Measurements from ENCODE around the gene CNGA1.
"Not testable (repeated sequence)": the region's sequence is repeated elsewhere in the genome, so short reads cannot be mapped to it uniquely, and the experiment has no call there.

Gene CNGA1

DNA sequence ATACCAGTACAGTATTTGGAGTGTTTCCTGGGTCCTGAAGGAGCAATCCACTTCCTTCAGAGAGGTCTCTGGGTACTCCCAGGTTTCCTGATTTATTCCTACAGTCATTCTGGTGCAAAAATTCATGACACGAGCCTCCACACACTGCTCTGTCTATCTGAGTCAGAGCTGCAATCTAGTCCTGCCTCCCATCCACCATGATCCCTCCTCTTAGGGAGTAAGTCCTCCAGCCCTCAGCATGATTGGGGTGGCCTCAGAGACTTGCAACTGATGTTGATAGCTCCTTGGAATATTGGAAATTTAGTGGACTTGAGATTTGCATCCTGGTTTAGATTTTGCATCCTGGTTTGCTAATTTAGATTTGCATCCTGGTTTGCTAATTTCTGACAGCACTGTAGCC, 20.5 kb downstream of the CNGA1 start:
- Histone ChIP-seq H3K4me1 (ENCODE audit: control insufficient read depth in 2 of 2, insufficient read depth in 2 of 2, low read length in 2 of 2) (no peaks in the 10 kb centered on the region), H3K36me3 (ENCODE audit: control insufficient read depth in 2 of 2, insufficient read depth in 2 of 2, low read length in 2 of 2) (no peaks in the 10 kb centered on the region), H3K9me3 (ENCODE audit: control insufficient read depth in 2 of 2, low read length in 2 of 2) (peaks cover 0 to 6% of the 10 kb centered on the region in 2 donors), H3K9ac (ENCODE audit: low read depth in 1 of 2, low read length in 2 of 2) (no peak overlapping the region), H3K27ac (ENCODE audit: low read depth in 2 of 2, low read length in 2 of 2) (no peak overlapping the region), H3K4me3 (ENCODE audit: low read length in 2 of 2) (no peak overlapping the region), H3K27me3 (ENCODE audit: control insufficient read depth in 2 of 2, insufficient read depth in 2 of 2, low read length in 2 of 2) (no peaks in the 10 kb centered on the region)

DNA sequence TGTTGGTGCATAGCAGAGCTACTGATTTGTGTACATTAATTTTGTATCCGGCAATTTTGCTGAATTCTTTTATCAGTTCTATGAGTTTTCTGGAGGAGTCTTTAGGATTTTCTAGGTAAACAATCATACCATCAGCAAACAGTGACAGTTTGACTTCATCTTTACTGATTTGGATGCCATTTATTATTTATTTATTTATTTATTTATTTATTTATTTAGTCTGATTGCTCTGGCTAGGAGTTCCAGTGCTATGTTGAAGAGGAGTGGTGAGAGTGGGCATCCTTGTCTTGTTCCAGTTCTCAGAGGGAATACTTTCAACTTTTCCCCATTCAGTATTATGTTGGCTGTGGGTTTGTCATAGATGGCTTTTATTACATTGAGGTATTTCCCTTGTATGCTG, 24.0 kb downstream of the CNGA1 start:
- not testable (repeated sequence) for H3K36me3 ChIP-seq (ENCODE audit: control insufficient read depth in 2 of 2, insufficient read depth in 2 of 2, low read length in 2 of 2); H3K27me3 ChIP-seq (ENCODE audit: control insufficient read depth in 2 of 2, insufficient read depth in 2 of 2, low read length in 2 of 2); H3K4me1 ChIP-seq (ENCODE audit: control insufficient read depth in 2 of 2, insufficient read depth in 2 of 2, low read length in 2 of 2); H3K9ac ChIP-seq (ENCODE audit: low read depth in 1 of 2, low read length in 2 of 2); H3K27ac ChIP-seq (ENCODE audit: low read depth in 2 of 2, low read length in 2 of 2); H3K4me3 ChIP-seq (ENCODE audit: low read length in 2 of 2); H3K9me3 ChIP-seq (ENCODE audit: control insufficient read depth in 2 of 2, low read length in 2 of 2)

DNA sequence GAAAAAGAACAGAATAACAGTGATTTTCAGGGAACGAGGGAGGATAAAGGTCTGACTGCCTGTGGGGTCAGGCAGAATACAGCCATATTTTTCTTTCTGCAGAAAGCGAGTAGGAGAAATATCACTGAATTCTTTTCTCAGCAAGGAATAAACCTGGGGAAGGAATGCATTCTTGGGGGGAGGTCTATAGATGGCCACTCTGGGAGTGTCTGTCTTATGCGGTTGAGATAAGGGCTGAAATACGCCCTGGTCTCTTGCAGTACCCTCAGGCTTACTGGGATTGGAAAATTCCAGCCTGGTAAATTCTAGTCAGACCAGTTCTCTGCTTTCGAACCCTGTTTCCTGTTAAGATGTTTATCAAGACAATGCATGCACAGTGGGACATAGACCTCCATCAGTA, 26.3 kb downstream of the CNGA1 start:
- Histone ChIP-seq H3K36me3 (ENCODE audit: control insufficient read depth in 2 of 2, insufficient read depth in 2 of 2, low read length in 2 of 2) (no peaks in the 10 kb centered on the region), H3K9me3 (ENCODE audit: control insufficient read depth in 2 of 2, low read length in 2 of 2) (no peaks in the 10 kb centered on the region), H3K27me3 (ENCODE audit: control insufficient read depth in 2 of 2, insufficient read depth in 2 of 2, low read length in 2 of 2) (no peaks in the 10 kb centered on the region), H3K4me3 (ENCODE audit: low read length in 2 of 2) (no peak overlapping the region), H3K4me1 (ENCODE audit: control insufficient read depth in 2 of 2, insufficient read depth in 2 of 2, low read length in 2 of 2) (no peaks in the 10 kb centered on the region), H3K9ac (ENCODE audit: low read depth in 1 of 2, low read length in 2 of 2) (no peak overlapping the region), H3K27ac (ENCODE audit: low read depth in 2 of 2, low read length in 2 of 2) (no peak overlapping the region)

DNA sequence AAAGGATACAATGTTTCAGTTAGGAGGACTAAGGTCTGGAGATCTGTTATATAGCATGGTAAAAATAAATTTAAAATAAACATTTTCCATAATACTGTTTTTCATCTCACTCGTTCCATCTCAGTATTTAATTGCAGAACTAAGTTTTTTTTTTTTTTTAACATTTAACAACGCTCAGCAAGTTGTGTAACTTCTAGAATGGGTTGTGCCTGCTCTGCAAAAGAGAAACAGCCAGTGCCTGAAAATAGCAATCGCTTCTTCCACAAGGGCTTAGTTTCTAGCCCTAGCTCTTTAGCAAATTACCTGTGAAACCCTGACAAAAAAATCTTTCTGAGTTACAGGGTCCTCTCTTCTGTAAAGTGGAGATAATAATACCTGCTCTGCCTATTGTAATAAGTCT, 41.9 kb downstream of the CNGA1 start:
- no peaks in the 10 kb centered on the region for H3K27me3 ChIP-seq (ENCODE audit: control insufficient read depth in 2 of 2, insufficient read depth in 2 of 2, low read length in 2 of 2)
- no peak overlapping the region for H3K9ac ChIP-seq (ENCODE audit: low read depth in 1 of 2, low read length in 2 of 2)
- no peaks in the 10 kb centered on the region for H3K4me1 ChIP-seq (ENCODE audit: control insufficient read depth in 2 of 2, insufficient read depth in 2 of 2, low read length in 2 of 2)
- no peak overlapping the region for H3K27ac ChIP-seq (ENCODE audit: low read depth in 2 of 2, low read length in 2 of 2)
- H3K9me3 ChIP-seq (ENCODE audit: control insufficient read depth in 2 of 2, low read length in 2 of 2) = no peaks in the 10 kb centered on the region
- no peak overlapping the region for H3K4me3 ChIP-seq (ENCODE audit: low read length in 2 of 2)
- H3K36me3 ChIP-seq (ENCODE audit: control insufficient read depth in 2 of 2, insufficient read depth in 2 of 2, low read length in 2 of 2) = no peaks in the 10 kb centered on the region

DNA sequence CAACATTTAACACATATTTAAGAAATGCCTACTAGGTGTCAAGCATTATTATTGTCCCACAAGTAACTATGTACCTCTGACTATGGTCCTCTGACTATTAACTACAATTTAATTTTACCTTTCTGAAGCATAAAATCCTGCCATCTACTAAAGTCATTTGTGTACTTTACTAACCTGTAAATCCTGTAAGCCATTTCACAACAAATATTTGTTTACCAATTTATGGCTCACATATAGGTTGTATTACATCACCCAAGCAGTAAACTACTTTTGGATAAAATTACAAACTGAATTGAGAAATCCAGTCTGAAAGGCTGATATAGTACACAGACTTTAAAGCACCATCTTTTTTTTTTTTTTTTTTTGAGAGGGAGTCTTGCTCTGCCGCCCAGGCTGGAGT, 43.8 kb downstream of the CNGA1 start:
- Histone ChIP-seq H3K9me3 (ENCODE audit: control insufficient read depth in 2 of 2, low read length in 2 of 2) (no peaks in the 10 kb centered on the region), H3K4me3 (ENCODE audit: low read length in 2 of 2) (no peak overlapping the region), H3K27me3 (ENCODE audit: control insufficient read depth in 2 of 2, insufficient read depth in 2 of 2, low read length in 2 of 2) (no peaks in the 10 kb centered on the region), H3K4me1 (ENCODE audit: control insufficient read depth in 2 of 2, insufficient read depth in 2 of 2, low read length in 2 of 2) (no peaks in the 10 kb centered on the region), H3K9ac (ENCODE audit: low read depth in 1 of 2, low read length in 2 of 2) (no peak overlapping the region), H3K36me3 (ENCODE audit: control insufficient read depth in 2 of 2, insufficient read depth in 2 of 2, low read length in 2 of 2) (no peaks in the 10 kb centered on the region), H3K27ac (ENCODE audit: low read depth in 2 of 2, low read length in 2 of 2) (no peak overlapping the region)

DNA sequence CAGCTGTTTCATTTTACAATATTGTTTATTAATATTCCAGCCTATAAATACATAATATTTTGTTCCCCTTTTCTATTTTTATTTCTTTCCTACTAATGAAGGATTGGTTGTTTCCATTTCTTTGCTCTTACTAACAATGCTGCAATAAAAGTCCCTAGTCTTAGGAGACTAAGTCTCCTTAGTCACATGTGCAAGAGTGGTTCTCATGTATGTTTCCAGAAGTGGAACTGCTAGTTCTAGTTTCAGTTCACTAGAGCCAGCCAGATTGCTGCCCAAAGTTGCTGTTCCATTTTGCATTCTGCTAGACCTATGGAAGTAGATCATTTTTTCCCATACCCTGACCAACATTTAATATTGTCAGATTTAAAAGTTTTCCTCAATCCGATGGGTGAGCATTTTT, 44.3 kb downstream of the CNGA1 start:
- H3K9me3 ChIP-seq (ENCODE audit: control insufficient read depth in 2 of 2, low read length in 2 of 2) = no peaks in the 10 kb centered on the region
- no peak overlapping the region for H3K9ac ChIP-seq (ENCODE audit: low read depth in 1 of 2, low read length in 2 of 2)
- no peaks in the 10 kb centered on the region for H3K4me1 ChIP-seq (ENCODE audit: control insufficient read depth in 2 of 2, insufficient read depth in 2 of 2, low read length in 2 of 2)
- no peaks in the 10 kb centered on the region for H3K27me3 ChIP-seq (ENCODE audit: control insufficient read depth in 2 of 2, insufficient read depth in 2 of 2, low read length in 2 of 2)
- H3K36me3 ChIP-seq (ENCODE audit: control insufficient read depth in 2 of 2, insufficient read depth in 2 of 2, low read length in 2 of 2) = no peaks in the 10 kb centered on the region
- no peak overlapping the region for H3K4me3 ChIP-seq (ENCODE audit: low read length in 2 of 2)
- H3K27ac ChIP-seq (ENCODE audit: low read depth in 2 of 2, low read length in 2 of 2) = no peak overlapping the region

DNA sequence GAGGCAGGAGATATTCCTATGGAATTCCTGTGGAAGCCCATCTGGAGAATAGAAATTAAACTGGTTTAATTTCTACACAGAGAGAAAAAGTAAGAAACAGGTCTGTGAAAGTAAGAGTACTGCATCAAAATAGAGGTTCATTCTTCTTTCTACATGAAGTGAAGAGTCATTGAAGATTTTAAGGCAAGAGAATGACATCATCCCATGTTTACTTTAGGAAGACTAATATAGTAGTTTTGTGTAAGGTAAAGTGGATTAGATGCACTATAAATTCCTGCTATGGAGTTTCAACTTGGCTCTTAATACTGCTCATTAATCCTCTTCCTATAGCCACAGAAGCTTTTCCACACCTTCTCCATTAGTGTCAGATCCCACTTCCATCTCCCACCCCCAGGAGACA, 47.6 kb downstream of the CNGA1 start:
- H3K9ac ChIP-seq (ENCODE audit: low read depth in 1 of 2, low read length in 2 of 2) = no peak overlapping the region
- H3K27me3 ChIP-seq (ENCODE audit: control insufficient read depth in 2 of 2, insufficient read depth in 2 of 2, low read length in 2 of 2) = no peaks in the 10 kb centered on the region
- no peak overlapping the region for H3K27ac ChIP-seq (ENCODE audit: low read depth in 2 of 2, low read length in 2 of 2)

DNA sequence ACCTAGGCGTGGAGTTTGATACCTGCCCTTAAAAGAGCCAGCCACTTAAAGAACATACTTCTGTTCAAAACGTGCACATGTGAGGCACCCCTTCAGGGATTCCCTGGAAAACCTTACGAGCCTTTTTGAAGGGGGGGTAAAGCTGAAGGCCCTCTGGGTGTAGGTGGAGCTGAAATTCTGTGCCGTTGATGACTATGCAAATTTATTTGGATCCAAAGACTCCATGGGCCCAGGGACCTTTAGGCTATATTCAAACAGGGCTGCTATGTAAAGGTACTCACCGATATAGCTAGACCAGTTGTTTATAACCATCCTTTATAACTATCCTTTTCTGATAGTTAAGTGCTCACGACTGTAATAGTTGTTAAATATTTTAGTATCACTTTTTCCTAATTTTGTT, 61.8 kb downstream of the CNGA1 start:
- Histone ChIP-seq H3K27ac (ENCODE audit: low read depth in 2 of 2, low read length in 2 of 2) (no peak overlapping the region), H3K4me3 (ENCODE audit: low read length in 2 of 2) (no peak overlapping the region), H3K36me3 (ENCODE audit: control insufficient read depth in 2 of 2, insufficient read depth in 2 of 2, low read length in 2 of 2) (no peaks in the 10 kb centered on the region), H3K9ac (ENCODE audit: low read depth in 1 of 2, low read length in 2 of 2) (no peak overlapping the region), H3K4me1 (ENCODE audit: control insufficient read depth in 2 of 2, insufficient read depth in 2 of 2, low read length in 2 of 2) (no peaks in the 10 kb centered on the region), H3K9me3 (ENCODE audit: control insufficient read depth in 2 of 2, low read length in 2 of 2) (no peaks in the 10 kb centered on the region), H3K27me3 (ENCODE audit: control insufficient read depth in 2 of 2, insufficient read depth in 2 of 2, low read length in 2 of 2) (no peaks in the 10 kb centered on the region)

More for the DNA sequence above, 47.6 kb downstream of the CNGA1 start:
- Histone ChIP-seq H3K4me1 (ENCODE audit: control insufficient read depth in 2 of 2, insufficient read depth in 2 of 2, low read length in 2 of 2) (no peaks in the 10 kb centered on the region), H3K4me3 (ENCODE audit: low read length in 2 of 2) (no peak overlapping the region), H3K9me3 (ENCODE audit: control insufficient read depth in 2 of 2, low read length in 2 of 2) (no peaks in the 10 kb centered on the region), H3K36me3 (ENCODE audit: control insufficient read depth in 2 of 2, insufficient read depth in 2 of 2, low read length in 2 of 2) (no peaks in the 10 kb centered on the region)

DNA sequence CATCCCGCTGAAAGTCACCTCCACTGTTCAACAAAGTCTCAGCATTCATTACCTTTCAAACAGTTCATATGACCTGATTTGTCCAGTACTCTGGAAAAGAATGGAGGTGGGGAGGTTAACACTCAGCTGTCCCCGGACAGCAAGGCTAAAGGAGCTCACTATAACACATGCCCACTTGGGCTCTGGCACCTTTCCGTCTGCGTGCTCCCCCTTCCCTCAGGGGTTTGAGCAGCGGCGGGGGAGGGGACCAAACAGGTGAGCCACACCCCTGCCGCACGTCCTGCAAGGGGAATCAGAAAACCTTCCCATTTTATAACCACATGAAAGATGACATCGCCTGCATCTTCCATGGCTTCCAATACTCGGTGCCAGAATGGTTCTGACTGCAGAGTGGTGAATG, 62.2 kb downstream of the CNGA1 start:
- Histone ChIP-seq H3K4me3 (ENCODE audit: low read length in 2 of 2) (no peak overlapping the region), H3K9me3 (ENCODE audit: control insufficient read depth in 2 of 2, low read length in 2 of 2) (no peaks in the 10 kb centered on the region), H3K27ac (ENCODE audit: low read depth in 2 of 2, low read length in 2 of 2) (no peak overlapping the region), H3K4me1 (ENCODE audit: control insufficient read depth in 2 of 2, insufficient read depth in 2 of 2, low read length in 2 of 2) (no peaks in the 10 kb centered on the region), H3K36me3 (ENCODE audit: control insufficient read depth in 2 of 2, insufficient read depth in 2 of 2, low read length in 2 of 2) (no peaks in the 10 kb centered on the region), H3K27me3 (ENCODE audit: control insufficient read depth in 2 of 2, insufficient read depth in 2 of 2, low read length in 2 of 2) (no peaks in the 10 kb centered on the region), H3K9ac (ENCODE audit: low read depth in 1 of 2, low read length in 2 of 2) (no peak overlapping the region)

DNA sequence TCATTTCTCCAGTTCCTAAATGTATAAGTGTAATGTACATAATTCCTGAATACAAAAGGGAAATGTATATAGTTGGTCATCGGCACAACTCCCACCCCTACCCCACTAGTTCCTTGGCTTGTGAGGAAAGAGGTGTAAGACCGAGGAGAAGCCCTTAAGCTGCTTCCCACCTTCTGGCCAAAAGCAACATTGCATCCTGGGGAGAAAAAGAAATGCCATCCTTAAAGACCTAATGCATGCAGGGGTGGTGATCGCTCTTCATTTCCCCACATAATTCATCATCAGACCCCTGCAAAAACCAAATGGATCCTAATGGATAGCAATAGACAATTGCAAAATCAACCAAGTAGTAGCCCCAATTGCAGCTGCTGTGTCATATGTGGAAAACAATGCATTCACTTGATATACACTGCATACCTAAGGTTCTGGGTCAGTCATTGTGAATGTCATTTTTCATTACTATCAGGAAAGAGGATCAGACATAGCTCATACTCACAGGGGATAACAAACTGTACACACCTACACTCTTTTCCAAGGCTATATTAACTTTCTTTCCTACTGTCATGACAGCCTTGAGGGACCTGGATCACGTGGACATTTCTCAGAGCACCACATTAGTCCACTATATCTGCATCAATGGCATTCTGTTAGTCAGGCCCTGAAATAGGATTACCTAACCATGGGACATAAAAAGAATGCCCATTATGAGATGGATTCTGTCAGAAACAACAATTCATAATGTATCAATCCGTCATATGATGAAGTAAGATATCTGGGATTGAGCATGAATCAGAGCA, 70.4 kb downstream of the CNGA1 start:
- H3K4me1 ChIP-seq (ENCODE audit: control insufficient read depth in 2 of 2, insufficient read depth in 2 of 2, low read length in 2 of 2) = no peaks in the 10 kb centered on the region
- no peaks in the 10 kb centered on the region for H3K9me3 ChIP-seq (ENCODE audit: control insufficient read depth in 2 of 2, low read length in 2 of 2)
- no peak overlapping the region for H3K4me3 ChIP-seq (ENCODE audit: low read length in 2 of 2)
- no peaks in the 10 kb centered on the region for H3K27me3 ChIP-seq (ENCODE audit: control insufficient read depth in 2 of 2, insufficient read depth in 2 of 2, low read length in 2 of 2)
- no peak overlapping the region for H3K27ac ChIP-seq (ENCODE audit: low read depth in 2 of 2, low read length in 2 of 2)
- H3K36me3 ChIP-seq (ENCODE audit: control insufficient read depth in 2 of 2, insufficient read depth in 2 of 2, low read length in 2 of 2) = no peaks in the 10 kb centered on the region
- H3K9ac ChIP-seq (ENCODE audit: low read depth in 1 of 2, low read length in 2 of 2) = no peak overlapping the region

All from mucosa of rectum (tissue), 2 donors.